Keratinocyte (primary cell): ENCODE results near the gene MLLT1. TPM values are rescaled to one million over a fixed set of nuclear protein-coding genes. Genes with fewer than 3 reads are reported as not detected.

ENCODE experiments used
- DNase-seq: peaks from one replicate; pipeline ENCODE4 v3.0.0-alpha.2; 2011; ENCODE audit warnings: low read depth, missing footprints, low spot score
- FAIRE-seq: peaks from 2 replicates; lab custom pipeline; 2011; peaks lifted over from hg19 to GRCh38; lab: Jason Lieb, UNC
- H2AFZ ChIP-seq: 2 replicates; pipeline ENCODE4 v1.6.0; 2012; ENCODE audit warnings: low read length, control low read depth, inconsistent platforms; ENCODE audit not compliant: control insufficient read depth
- H3K27ac ChIP-seq: 2 replicates; pipeline ENCODE4 v1.5.1; 2011; ENCODE audit warnings: low read length; ENCODE audit not compliant: control insufficient read depth, insufficient read depth
- H3K27me3 ChIP-seq: 3 replicates; pipeline ENCODE4 v1.6.0; 2011; ENCODE audit warnings: low read length; ENCODE audit not compliant: control insufficient read depth, insufficient read depth; ENCODE audit errors: extremely low read depth
- H3K36me3 ChIP-seq, 2 experiments: 2 replicates in 1 of 2; 3 replicates in 1 of 2; pipeline ENCODE4 v1.5.1; 2011; ENCODE audit warnings: low read length in 2 of 2, mild to moderate bottlenecking in 1 of 2; ENCODE audit not compliant: control insufficient read depth in 2 of 2, insufficient read depth in 2 of 2; ENCODE audit errors: extremely low read depth in 1 of 2
- H3K4me1 ChIP-seq: 3 replicates; pipeline ENCODE4 v1.5.1; 2011; ENCODE audit warnings: low read length; ENCODE audit not compliant: control insufficient read depth, insufficient read depth; ENCODE audit errors: extremely low read depth
- H3K4me2 ChIP-seq: 3 replicates; pipeline ENCODE4 v1.6.0; 2011; ENCODE audit warnings: low read depth, low read length; ENCODE audit not compliant: control insufficient read depth, insufficient read depth; ENCODE audit errors: extremely low read depth
- H3K4me3 ChIP-seq, 3 experiments: fragments of 200-600 bp in 1 of 3; sonication (generic) in 1 of 3; 2 replicates in 2 of 3; 3 replicates in 1 of 3; pipeline ENCODE4 v1.5.1; 2011 to 2016; ENCODE audit warnings: low read length in 3 of 3, mild to moderate bottlenecking in 3 of 3, control low read depth in 2 of 3, inconsistent platforms in 1 of 3, low read depth in 1 of 3, mixed read lengths in 1 of 3, mixed run types in 1 of 3, moderate library complexity in 1 of 3; ENCODE audit not compliant: control insufficient read depth in 2 of 3, insufficient read depth in 2 of 3; ENCODE audit errors: extremely low read depth in 1 of 3
- H3K79me2 ChIP-seq: 2 replicates; pipeline ENCODE4 v1.6.0; 2012; ENCODE audit warnings: low read length; ENCODE audit not compliant: control insufficient read depth, insufficient read depth
- H3K9ac ChIP-seq: 3 replicates; pipeline ENCODE4 v1.6.0; 2011; ENCODE audit warnings: low read length; ENCODE audit not compliant: control insufficient read depth, insufficient read depth; ENCODE audit errors: extremely low read depth
- H3K9me1 ChIP-seq: 3 replicates; pipeline ENCODE4 v1.6.0; 2011; ENCODE audit warnings: low read length; ENCODE audit not compliant: control insufficient read depth, insufficient read depth; ENCODE audit errors: extremely low read depth
- H3K9me3 ChIP-seq: 2 replicates; pipeline ENCODE4 v1.5.1; 2012; ENCODE audit warnings: low read depth, low read length; ENCODE audit not compliant: control insufficient read depth
- H4K20me1 ChIP-seq: 3 replicates; pipeline ENCODE4 v1.6.0; 2011; ENCODE audit warnings: low read length; ENCODE audit not compliant: control insufficient read depth, insufficient read depth; ENCODE audit errors: extremely low read depth
- CTCF ChIP-seq, 3 experiments: IDR thresholded peaks in 1 of 3; conservative IDR thresholded peaks in 1 of 3; optimal IDR thresholded peaks in 1 of 3; 2 replicates in 2 of 3; 3 replicates in 1 of 3; pipeline versions ENCODE3 to v1.5.1; 2011; ENCODE audit warnings: low read length in 3 of 3, mild to moderate bottlenecking in 3 of 3, moderate library complexity in 2 of 3, control low read depth in 1 of 3, inconsistent platforms in 1 of 3; ENCODE audit not compliant: insufficient read depth in 2 of 3; ENCODE audit errors: extremely low read depth in 1 of 3
- EZH2 ChIP-seq: IDR thresholded peaks from one replicate; pipeline ENCODE4 v1.6.1; 2012; ENCODE audit warnings: inconsistent platforms, mild to moderate bottlenecking, low read length, moderate library complexity
- dilution Hi-C: fragments of 300-500 bp; cut with MboI; formaldehyde crosslinking; loops from one replicate; pipeline ENCODE4 v1.7.0; 2020; ENCODE audit warnings: low sequenced_read_pairs; ENCODE audit not compliant: extremely low pct_ligation_motif_present
- polyA plus RNA-seq, 5 experiments: library from polyadenylated mRNA; depleted of rRNA in 3 of 5; stranded (reverse) in 3 of 5; stranded (forward) in 1 of 5; unstranded in 1 of 5; fragments of >200 nt; gene quantifications; 1 replicate in 1 of 5; 2 replicates in 3 of 5; 3 replicates in 1 of 5; pipeline versions ENCODE4 v1.2.1 to v1.2.3, GENCODE V29; 2011 to 2012; ENCODE audit warnings: missing spikeins in 2 of 5, low read depth in 1 of 5, low replicate concordance in 1 of 5

Gene MLLT1
- polyA plus RNA-seq, 1 donor (not counting 4 experiments of a cell fraction or from before 2014, with no cell fraction given) = 8.3 TPM

- dilution Hi-C loops = no loop called here
- DNase-seq = no peak
- H3K36me3 ChIP-seq = peaks cover 0 to 2% of the 10 kb centered on the region in 2 experiments
- TF ChIP-seq EZH2 (no peak), CTCF (optimal IDR thresholded peaks at IDR 0.05 in 1 of 3, IDR thresholded peaks at IDR 0.05 in 1 of 3, conservative IDR thresholded peaks at IDR 0.05 in 1 of 3; ENCODE audit: extremely low read depth in 1 of 3, insufficient read depth in 2 of 3, low read length in 3 of 3) (no peak)
- H3K9ac ChIP-seq = peak overlapping the region; percentile 62
- peak overlapping the region; percentile 57 for H3K27ac ChIP-seq
- H3K4me3 ChIP-seq = no peak overlapping the region
- peak overlapping the region; percentile 64 for H3K4me2 ChIP-seq
- FAIRE-seq = no peak
- H3K79me2 ChIP-seq = peaks cover 70% of the 10 kb centered on the region
- H2AFZ ChIP-seq = no peak overlapping the region
- H3K9me3 ChIP-seq = no peaks in the 10 kb centered on the region
- no peaks in the 10 kb centered on the region for H3K27me3 ChIP-seq
- H4K20me1 ChIP-seq = peaks cover 54% of the 10 kb centered on the region
- peaks cover 9% of the 10 kb centered on the region for H3K9me1 ChIP-seq
- H3K4me1 ChIP-seq = peaks cover 35% of the 10 kb centered on the region
Measured at GRCh38 chr19:6238256-6238642, 41.5 kb downstream of the MLLT1 start.

DNA sequence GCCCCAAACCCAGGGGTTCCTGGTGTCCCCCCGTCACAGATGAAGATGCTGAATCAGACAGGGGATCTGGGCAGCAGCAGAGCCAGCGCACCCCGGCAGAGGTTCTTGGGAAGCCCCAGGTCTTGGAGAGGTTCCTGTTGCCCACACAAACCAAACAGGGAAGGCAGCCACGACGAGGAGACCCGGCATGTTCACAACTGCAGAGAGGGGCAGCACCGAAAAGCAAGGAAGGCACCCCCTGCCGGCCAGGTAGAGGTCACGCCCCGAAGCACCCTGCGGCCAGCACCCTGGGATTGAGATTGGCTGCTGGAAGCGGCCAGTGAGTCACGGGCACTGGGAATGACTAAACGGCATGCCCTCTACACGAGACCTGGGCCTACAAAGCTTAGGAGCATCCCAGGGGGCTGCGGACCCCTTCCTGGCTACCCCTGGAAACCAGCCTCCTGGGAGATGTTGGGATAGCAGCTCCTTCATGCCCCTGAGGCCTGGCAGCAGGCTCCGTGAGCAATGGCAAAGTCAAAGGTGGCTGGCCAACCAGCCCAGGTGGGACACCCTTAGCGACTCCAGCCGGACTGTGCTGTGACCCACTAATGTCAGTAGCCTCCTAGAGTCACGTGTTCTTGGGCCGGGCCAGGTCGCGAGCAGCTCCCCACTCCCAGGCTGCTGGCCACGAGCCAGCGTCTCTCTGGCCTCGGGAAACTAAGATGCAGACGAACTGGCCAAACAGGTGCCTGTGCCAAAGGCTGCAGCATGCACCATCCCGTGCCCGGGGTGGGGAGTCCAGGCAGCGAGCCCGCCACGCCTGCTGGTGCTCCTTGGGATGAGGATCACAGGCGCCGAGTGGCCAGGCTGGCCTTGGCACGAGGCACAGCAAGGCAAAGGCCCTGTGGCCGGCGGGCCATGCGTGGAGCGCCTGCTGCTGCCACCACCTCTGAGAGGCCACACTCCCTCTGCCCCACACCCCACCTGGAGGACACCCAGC is 43.2 kb downstream of the MLLT1 start:
- Histone ChIP-seq H4K20me1 (peaks cover 56% of the 10 kb centered on the region), H3K9me1 (peaks cover 9% of the 10 kb centered on the region), H2AFZ (no peak overlapping the region), H3K9me3 (no peaks in the 10 kb centered on the region), H3K27me3 (no peaks in the 10 kb centered on the region), H3K27ac (no peak overlapping the region), H3K36me3 (peaks cover 2 to 4% of the 10 kb centered on the region in 2 experiments), H3K4me2 (peak overlapping the region; percentile 32), H3K4me3 (peak overlapping the region in 1 of 3 experiments; percentile 19), H3K9ac (peak overlapping the region; percentile 22), H3K79me2 (peaks cover 66% of the 10 kb centered on the region), H3K4me1 (peaks cover 47% of the 10 kb centered on the region)
- no peak for DNase-seq
- dilution Hi-C loops = no loop called here
- no peak for FAIRE-seq
- TF ChIP-seq EZH2 (no peak), CTCF (optimal IDR thresholded peaks at IDR 0.05 in 1 of 3, IDR thresholded peaks at IDR 0.05 in 1 of 3, conservative IDR thresholded peaks at IDR 0.05 in 1 of 3; ENCODE audit: extremely low read depth in 1 of 3, insufficient read depth in 2 of 3, low read length in 3 of 3) (peak; percentile 16 to 46 (median 46))
